PFSK-1 (cell line): ENCODE measurements around the gene GLB1L3.

ENCODE experiments used
- FOXP2 ChIP-seq: optimal IDR thresholded peaks from 2 replicates; pipeline ENCODE3; 2011; ENCODE audit warnings: borderline replicate concordance, control low read depth, inconsistent platforms; ENCODE audit not compliant: insufficient read depth; ENCODE audit errors: extremely low read length, extremely low read depth
- POLR2AphosphoS5 ChIP-seq: IDR thresholded peaks from 2 replicates; pipeline ENCODE4 v1.6.1; 2012; ENCODE audit warnings: low read depth, mild to moderate bottlenecking, control low read depth, low read length, moderate library complexity
- SIN3A ChIP-seq: IDR thresholded peaks from 2 replicates; pipeline ENCODE4 v1.6.1; 2012; ENCODE audit warnings: mild to moderate bottlenecking, low read length, moderate library complexity, borderline replicate concordance; ENCODE audit not compliant: insufficient read depth
- TAF1 ChIP-seq: IDR thresholded peaks from 2 replicates; pipeline ENCODE4 v1.6.1; 2012; ENCODE audit warnings: low read length, control low read depth, borderline replicate concordance; ENCODE audit not compliant: insufficient read depth
- TF ChIP-seq, protein P1 (sequence below), 2 experiments: IDR thresholded peaks; 2 replicates each; pipeline versions ENCODE4 v1.6.1 to v1.8.0; 2011 to 2012; ENCODE audit warnings: low read depth in 2 of 2, low read length in 2 of 2, control low read depth in 1 of 2, inconsistent platforms in 1 of 2, mild to moderate bottlenecking in 1 of 2, moderate library complexity in 1 of 2; ENCODE audit not compliant: insufficient read depth in 1 of 2

GLB1L3 gene

GRCh38 chr11:134292661-134293060, 16.5 kb downstream of the GLB1L3 start:
- TF ChIP-seq, protein P1, sequence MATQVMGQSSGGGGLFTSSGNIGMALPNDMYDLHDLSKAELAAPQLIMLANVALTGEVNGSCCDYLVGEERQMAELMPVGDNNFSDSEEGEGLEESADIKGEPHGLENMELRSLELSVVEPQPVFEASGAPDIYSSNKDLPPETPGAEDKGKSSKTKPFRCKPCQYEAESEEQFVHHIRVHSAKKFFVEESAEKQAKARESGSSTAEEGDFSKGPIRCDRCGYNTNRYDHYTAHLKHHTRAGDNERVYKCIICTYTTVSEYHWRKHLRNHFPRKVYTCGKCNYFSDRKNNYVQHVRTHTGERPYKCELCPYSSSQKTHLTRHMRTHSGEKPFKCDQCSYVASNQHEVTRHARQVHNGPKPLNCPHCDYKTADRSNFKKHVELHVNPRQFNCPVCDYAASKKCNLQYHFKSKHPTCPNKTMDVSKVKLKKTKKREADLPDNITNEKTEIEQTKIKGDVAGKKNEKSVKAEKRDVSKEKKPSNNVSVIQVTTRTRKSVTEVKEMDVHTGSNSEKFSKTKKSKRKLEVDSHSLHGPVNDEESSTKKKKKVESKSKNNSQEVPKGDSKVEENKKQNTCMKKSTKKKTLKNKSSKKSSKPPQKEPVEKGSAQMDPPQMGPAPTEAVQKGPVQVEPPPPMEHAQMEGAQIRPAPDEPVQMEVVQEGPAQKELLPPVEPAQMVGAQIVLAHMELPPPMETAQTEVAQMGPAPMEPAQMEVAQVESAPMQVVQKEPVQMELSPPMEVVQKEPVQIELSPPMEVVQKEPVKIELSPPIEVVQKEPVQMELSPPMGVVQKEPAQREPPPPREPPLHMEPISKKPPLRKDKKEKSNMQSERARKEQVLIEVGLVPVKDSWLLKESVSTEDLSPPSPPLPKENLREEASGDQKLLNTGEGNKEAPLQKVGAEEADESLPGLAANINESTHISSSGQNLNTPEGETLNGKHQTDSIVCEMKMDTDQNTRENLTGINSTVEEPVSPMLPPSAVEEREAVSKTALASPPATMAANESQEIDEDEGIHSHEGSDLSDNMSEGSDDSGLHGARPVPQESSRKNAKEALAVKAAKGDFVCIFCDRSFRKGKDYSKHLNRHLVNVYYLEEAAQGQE (IDR thresholded peaks at IDR 0.05; ENCODE audit: insufficient read depth in 1 of 2, low read depth in 2 of 2, low read length in 2 of 2), result no peak
- TF ChIP-seq FOXP2, result no peak
- TF ChIP-seq POLR2AphosphoS5, result no peak
- no peak for TF ChIP-seq SIN3A
- no peak for TF ChIP-seq TAF1

DNA sequence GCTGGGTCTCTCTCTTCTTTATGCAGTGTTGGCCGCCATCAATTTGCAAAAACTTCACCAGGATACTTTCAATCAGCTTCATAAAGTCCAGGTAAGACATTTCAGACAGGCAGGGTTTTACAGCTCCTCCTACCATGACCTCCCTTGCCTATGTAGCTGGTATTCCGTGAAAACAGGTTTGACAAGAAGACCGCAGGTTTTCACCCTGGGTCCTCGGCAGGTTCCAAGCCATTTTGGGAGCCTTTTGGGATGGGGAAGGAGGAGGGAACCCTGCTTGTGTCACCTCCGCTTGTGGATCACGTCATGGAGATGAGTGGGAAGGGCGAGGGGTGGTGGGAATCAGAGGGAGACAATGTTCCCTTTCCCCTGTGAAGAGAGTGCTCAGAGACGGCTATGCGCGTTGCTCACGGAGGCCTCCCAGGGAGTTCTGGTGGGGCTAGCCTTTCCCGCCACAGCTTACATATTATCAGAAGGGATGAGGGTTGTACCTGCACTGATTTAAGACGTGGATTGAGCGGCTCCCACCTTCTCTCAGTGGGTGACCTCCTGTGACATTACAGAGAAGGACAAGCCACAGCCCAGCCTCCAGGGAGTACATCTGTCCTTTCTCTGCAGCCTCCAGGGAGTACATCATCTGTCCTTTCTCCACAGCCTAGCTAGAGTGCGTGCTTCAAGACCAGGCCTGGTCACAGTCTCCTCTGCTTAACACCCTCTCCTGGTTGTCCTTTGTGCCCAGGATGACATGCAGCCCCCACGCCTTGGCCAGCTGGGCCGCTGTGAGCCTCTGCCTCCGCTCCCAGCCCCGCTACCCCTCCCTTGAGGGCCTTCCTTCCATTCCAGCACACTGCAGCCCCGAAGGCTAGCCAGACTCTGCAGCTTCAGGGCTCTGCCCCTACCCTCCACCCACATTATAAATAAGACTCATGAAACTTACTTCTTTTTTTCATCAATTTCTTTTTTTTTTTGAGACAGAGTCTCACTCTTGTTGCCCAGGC, 17.2 kb downstream of the GLB1L3 start:
- TF ChIP-seq FOXP2 (no peak), SIN3A (no peak), TAF1 (no peak), POLR2AphosphoS5 (no peak)
- TF ChIP-seq, protein P1 (IDR thresholded peaks at IDR 0.05; ENCODE audit: insufficient read depth in 1 of 2, low read depth in 2 of 2, low read length in 2 of 2), result no peak

DNA sequence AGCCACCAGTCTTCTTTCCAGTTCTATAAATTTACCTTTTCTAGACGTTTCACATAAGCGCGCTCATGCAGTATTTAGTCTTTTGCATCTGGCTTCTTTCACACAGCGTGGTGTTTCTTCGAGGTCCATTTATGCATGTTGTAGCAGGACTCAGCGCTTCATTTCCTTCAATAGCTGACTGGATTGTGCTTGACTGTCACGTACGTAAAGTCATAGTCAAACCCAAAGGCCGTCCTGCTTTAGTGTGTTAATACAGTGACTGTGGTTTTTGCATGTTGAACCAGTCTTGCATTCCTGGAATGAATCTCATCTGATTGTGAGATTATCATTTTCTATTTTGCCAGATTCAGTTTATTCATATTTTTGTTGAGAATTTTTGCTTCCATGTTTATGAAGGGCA, 18.5 kb downstream of the GLB1L3 start:
- TF ChIP-seq, protein P1 (IDR thresholded peaks at IDR 0.05; ENCODE audit: insufficient read depth in 1 of 2, low read depth in 2 of 2, low read length in 2 of 2), result no peak

DNA sequence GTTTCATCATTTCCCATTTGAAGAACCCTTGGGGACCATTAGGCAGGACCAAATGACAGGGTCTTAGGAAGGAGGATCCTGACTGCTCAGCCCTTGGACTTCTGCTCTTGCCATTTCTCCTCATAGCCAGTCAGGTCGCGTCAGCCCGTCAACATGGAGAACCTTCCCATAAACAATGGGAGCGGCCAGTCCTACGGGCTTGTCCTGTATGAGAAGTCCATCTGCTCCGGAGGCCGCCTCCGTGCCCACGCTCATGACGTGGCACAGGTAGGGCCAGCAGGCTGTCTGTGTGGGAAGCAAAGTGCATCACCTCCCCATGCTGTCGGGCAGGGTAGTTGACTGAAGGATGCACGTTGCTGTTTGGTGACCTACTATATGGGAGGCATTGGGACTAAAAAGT, 36.0 kb downstream of the GLB1L3 start:
- no peak for TF ChIP-seq SIN3A
- TF ChIP-seq FOXP2, result no peak
- TF ChIP-seq POLR2AphosphoS5, result no peak
- TF ChIP-seq, protein P1 (IDR thresholded peaks at IDR 0.05; ENCODE audit: insufficient read depth in 1 of 2, low read depth in 2 of 2, low read length in 2 of 2), result no peak
- TF ChIP-seq TAF1, result no peak
